Neural cell (in vitro differentiated cells): ENCODE measurements around the gene DSEL.

Source experiments
- CTCF ChIP-seq: fragments of 450-650 bp; IDR thresholded peaks from 2 replicates; pipeline ENCODE4 v1.5.1; 2014; ENCODE audit warnings: antibody characterized with exemption, mild to moderate bottlenecking, moderate library complexity; ENCODE audit not compliant: poor library complexity, severe bottlenecking
- EP300 ChIP-seq: fragments of 450-650 bp; conservative IDR thresholded peaks from 2 replicates; pipeline ENCODE4 v1.6.1; 2014; ENCODE audit warnings: antibody characterized with exemption, mild to moderate bottlenecking, moderate library complexity; ENCODE audit not compliant: poor library complexity, severe bottlenecking
- EZH2 ChIP-seq: fragments of 200-600, 300-800 bp; shearing (Covaris generic), sonication (generic); IDR thresholded peaks from 2 replicates; pipeline ENCODE4 v1.6.1; 2014; ENCODE audit warnings: antibody characterized with exemption, low read length, borderline replicate concordance, mild to moderate bottlenecking; ENCODE audit not compliant: insufficient read depth, poor library complexity, severe bottlenecking
- MXI1 ChIP-seq: fragments of 450-650 bp; conservative IDR thresholded peaks from 2 replicates; pipeline ENCODE4 v1.6.1; 2014; ENCODE audit warnings: antibody characterized with exemption, mild to moderate bottlenecking; ENCODE audit not compliant: poor library complexity, severe bottlenecking
- POLR2AphosphoS5 ChIP-seq: IDR thresholded peaks from 2 replicates; pipeline ENCODE4 v1.6.1; 2012
- REST ChIP-seq: IDR thresholded peaks from 2 replicates; pipeline ENCODE4 v1.6.1; 2012; ENCODE audit warnings: borderline replicate concordance
- SMC3 ChIP-seq: fragments of 450-650 bp; conservative IDR thresholded peaks from 2 replicates; pipeline ENCODE4 v1.6.1; 2014; ENCODE audit warnings: antibody characterized with exemption, mild to moderate bottlenecking, moderate library complexity; ENCODE audit not compliant: poor library complexity
- TAF1 ChIP-seq: IDR thresholded peaks from 2 replicates; pipeline ENCODE4 v1.6.1; 2012; ENCODE audit warnings: low read depth

- TF ChIP-seq REST (no peak), CTCF (no peak), SMC3 (no peak), EP300 (no peak), EZH2 (no peak), POLR2AphosphoS5 (no peak), MXI1 (no peak), TAF1 (no peak)
These were observed 3.2 kb downstream of the DSEL start for GRCh38 chr18:67513280-67513679.
